SK-N-SH (cell line): ENCODE measurements around the gene RPS6KA5. TPM values are rescaled to one million over a fixed set of nuclear protein-coding genes. Genes with fewer than 3 reads are reported as not detected.
"Not testable (repeated sequence)": the region's sequence is repeated elsewhere in the genome, so short reads cannot be mapped to it uniquely, and the experiment has no call there.

ENCODE experiments used
- CTCF ChIA-PET: fragments of 300-600, 350-600 bp; formaldehyde crosslinking; extraction: SDS; loops from one replicate; lab custom pipeline; 2021; lab: Yijun Ruan, JAX
- POLR2A ChIA-PET: fragments of 350-600 bp; sonication (Branson Sonifier 250); formaldehyde crosslinking; extraction: SDS; loops from one replicate; lab custom pipeline; 2020; ENCODE audit warnings: antibody characterized with exemption, inconsistent platforms; lab: Yijun Ruan, JAX
- DNase-seq: peaks from one replicate; pipeline ENCODE4 v3.0.0; 2012
- H2AFZ ChIP-seq: fragments of 200-600 bp; sonication (generic); 2 replicates; pipeline ENCODE4 v1.8.1; 2016; ENCODE audit warnings: antibody characterized with exemption, mild to moderate bottlenecking, low read depth
- H3F3A ChIP-seq: fragments of 200-600 bp; sonication (generic); replicated peaks from 2 replicates; pipeline ENCODE3; 2016; ENCODE audit warnings: antibody characterized with exemption, mild to moderate bottlenecking; ENCODE audit not compliant: insufficient read depth
- H3K27ac ChIP-seq, 2 experiments: fragments of 200-500 bp in 1 of 2; fragments of 200-600 bp in 1 of 2; sonication (Bioruptor generic) in 1 of 2; sonication (generic), shearing (Covaris generic) in 1 of 2; 2 replicates each; pipeline versions ENCODE4 v1.5.1 to v1.6.1; 2014 to 2016; ENCODE audit warnings: low read depth in 2 of 2, inconsistent platforms in 1 of 2, low read length in 1 of 2, mild to moderate bottlenecking in 1 of 2, mixed read lengths in 1 of 2
- H3K27me3 ChIP-seq: fragments of 200-600 bp; sonication (generic), shearing (Covaris generic); 2 replicates; pipeline ENCODE4 v1.6.1; 2016; ENCODE audit warnings: mixed run types; ENCODE audit not compliant: insufficient read depth
- H3K36me3 ChIP-seq, 2 experiments: fragments of 200-500 bp in 1 of 2; fragments of 200-600 bp in 1 of 2; sonication (Bioruptor generic) in 1 of 2; sonication (generic) in 1 of 2; replicated peaks in 1 of 2; 2 replicates each; pipeline versions ENCODE3 to v1.5.1; 2014 to 2016; ENCODE audit warnings: low read length in 1 of 2, mild to moderate bottlenecking in 1 of 2; ENCODE audit not compliant: insufficient read depth in 2 of 2, control insufficient read depth in 1 of 2
- H3K4me1 ChIP-seq, 2 experiments: fragments of 200-500 bp in 1 of 2; fragments of 200-600 bp in 1 of 2; sonication (Bioruptor generic) in 1 of 2; sonication (generic), shearing (Covaris generic) in 1 of 2; 2 replicates each; pipeline versions ENCODE4 v1.5.1 to v1.6.1; 2014 to 2016; ENCODE audit warnings: low read depth in 1 of 2, low read length in 1 of 2, mixed run types in 1 of 2; ENCODE audit not compliant: insufficient read depth in 2 of 2, control insufficient read depth in 1 of 2
- H3K4me2 ChIP-seq: fragments of 200-600 bp; sonication (generic), shearing (Covaris generic); 2 replicates; pipeline ENCODE4 v1.6.1; 2017; ENCODE audit warnings: mixed run types
- H3K4me3 ChIP-seq, 2 experiments: fragments of 200-500 bp in 1 of 2; fragments of 200-600 bp in 1 of 2; sonication (Bioruptor generic) in 1 of 2; sonication (generic), shearing (Covaris generic) in 1 of 2; 2 replicates each; pipeline versions ENCODE4 v1.5.1 to v1.8.1; 2014 to 2016; ENCODE audit warnings: low read depth in 2 of 2, inconsistent platforms in 1 of 2, low read length in 1 of 2, mild to moderate bottlenecking in 1 of 2, mixed read lengths in 1 of 2, moderate library complexity in 1 of 2
- H3K79me2 ChIP-seq: fragments of 200-600 bp; sonication (generic); 2 replicates; pipeline ENCODE4 v1.8.1; 2017; ENCODE audit warnings: mild to moderate bottlenecking; ENCODE audit not compliant: insufficient read depth
- H3K9ac ChIP-seq: fragments of 200-600 bp; sonication (generic); 2 replicates; pipeline ENCODE4 v1.6.1; 2017; ENCODE audit warnings: mixed run types
- H3K9me2 ChIP-seq: fragments of 200-600 bp; sonication (generic); 2 replicates; pipeline ENCODE4 v1.6.1; 2017; ENCODE audit warnings: mixed run types
- H3K9me3 ChIP-seq: fragments of 200-600 bp; sonication (generic); 2 replicates; pipeline ENCODE4 v1.6.1; 2017; ENCODE audit warnings: mixed run types, mild to moderate bottlenecking, moderate library complexity
- H4K20me1 ChIP-seq: fragments of 200-600 bp; sonication (generic); 2 replicates; pipeline ENCODE4 v1.6.1; 2017; ENCODE audit warnings: mild to moderate bottlenecking, mixed run types; ENCODE audit not compliant: insufficient read depth
- CHD2 ChIP-seq: fragments of 150-350 bp; IDR thresholded peaks from 2 replicates; pipeline ENCODE4 v1.6.1; 2018; ENCODE audit warnings: low read length; ENCODE audit not compliant: partially characterized antibody
- FOSL2 ChIP-seq: IDR thresholded peaks from 2 replicates; pipeline ENCODE4 v1.4.0; 2012; ENCODE audit warnings: low read depth, mild to moderate bottlenecking, moderate library complexity, borderline replicate concordance
- IRF3 ChIP-seq: fragments of 150-350 bp; IDR thresholded peaks from 2 replicates; pipeline ENCODE4 v1.6.1; 2016; ENCODE audit warnings: mild to moderate bottlenecking, low read depth, low read length
- JUND ChIP-seq: IDR thresholded peaks from 2 replicates; pipeline ENCODE4 v1.4.0; 2012
- MXI1 ChIP-seq: IDR thresholded peaks from 2 replicates; pipeline ENCODE4 v1.6.1; 2012; ENCODE audit warnings: mild to moderate bottlenecking, low read depth, low read length, improper control_type of control experiment
- NFIC ChIP-seq: IDR thresholded peaks from 2 replicates; pipeline ENCODE4 v1.4.0; 2012; ENCODE audit warnings: borderline replicate concordance
- RCOR1 ChIP-seq: fragments of 150-350 bp; IDR thresholded peaks from 2 replicates; pipeline ENCODE4 v1.6.1; 2017; ENCODE audit warnings: antibody characterized with exemption, low read length
- RFX5 ChIP-seq: IDR thresholded peaks from 2 replicates; pipeline ENCODE4 v1.6.1; 2012; ENCODE audit warnings: mild to moderate bottlenecking, improper control_type of control experiment, low read length
- RXRA ChIP-seq: IDR thresholded peaks from 2 replicates; pipeline ENCODE4 v1.4.0; 2012; ENCODE audit warnings: low read depth, mild to moderate bottlenecking, borderline replicate concordance
- SIN3A ChIP-seq: IDR thresholded peaks from 2 replicates; pipeline ENCODE4 v1.6.1; 2012; ENCODE audit warnings: low read depth, mild to moderate bottlenecking, low read length, moderate library complexity, borderline replicate concordance
- SMC3 ChIP-seq: IDR thresholded peaks from 2 replicates; pipeline ENCODE4 v1.6.1; 2012; ENCODE audit warnings: low read depth, low read length, improper control_type of control experiment
- TAF1 ChIP-seq: IDR thresholded peaks from 2 replicates; pipeline ENCODE4 v1.6.1; 2012; ENCODE audit warnings: low read depth, mild to moderate bottlenecking, low read length, moderate library complexity, borderline replicate concordance
- WGBS: methylation state at CpG from one replicate; pipeline ENCODE4 v1.1.6; 2017; ENCODE audit warnings: low lambda C conversion rate; 5-methylcytosine and 5-hydroxymethylcytosine counted together
- polyA plus RNA-seq, 3 experiments: library from polyadenylated mRNA; depleted of rRNA; stranded (reverse); fragments of >200 nt; gene quantifications; 2 replicates each; pipeline ENCODE4 v1.2.3, GENCODE V29; 2012
- TF ChIP-seq, protein P1 (sequence below): fragments of 150-350 bp; IDR thresholded peaks from 2 replicates; pipeline ENCODE4 v1.6.1; 2017; ENCODE audit warnings: antibody characterized with exemption, low read length, low read depth, borderline replicate concordance
- TF ChIP-seq, protein P2 (sequence below): IDR thresholded peaks from 2 replicates; pipeline ENCODE4 v1.4.0; 2012; ENCODE audit warnings: low read depth

RPS6KA5 gene
- polyA plus RNA-seq, 1 of the 3 experiments (the other 2 are of a cell fraction): 0.67 TPM

DNA sequence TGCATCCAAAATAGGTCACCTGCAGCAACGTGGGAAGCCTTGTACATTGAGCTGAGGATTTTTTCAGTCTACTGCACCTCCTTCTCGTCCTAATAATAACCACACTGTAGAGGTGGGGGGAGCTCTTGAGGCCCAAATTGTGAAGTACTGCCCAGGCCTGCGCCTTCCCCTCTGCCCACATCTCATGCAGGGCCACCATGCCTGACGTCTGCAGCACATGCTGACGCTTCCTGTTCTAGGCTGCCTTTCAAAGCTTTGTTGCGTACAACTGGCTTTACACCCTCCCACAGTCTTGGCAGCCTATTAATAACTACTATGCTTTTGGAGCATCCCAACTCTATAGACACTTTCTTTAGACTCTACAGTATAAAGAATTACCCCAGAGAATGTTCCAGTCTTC lies 217.7 kb downstream of the RPS6KA5 start (continued):
- TF ChIP-seq, protein P1, sequence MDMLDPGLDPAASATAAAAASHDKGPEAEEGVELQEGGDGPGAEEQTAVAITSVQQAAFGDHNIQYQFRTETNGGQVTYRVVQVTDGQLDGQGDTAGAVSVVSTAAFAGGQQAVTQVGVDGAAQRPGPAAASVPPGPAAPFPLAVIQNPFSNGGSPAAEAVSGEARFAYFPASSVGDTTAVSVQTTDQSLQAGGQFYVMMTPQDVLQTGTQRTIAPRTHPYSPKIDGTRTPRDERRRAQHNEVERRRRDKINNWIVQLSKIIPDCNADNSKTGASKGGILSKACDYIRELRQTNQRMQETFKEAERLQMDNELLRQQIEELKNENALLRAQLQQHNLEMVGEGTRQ: no peak

DNA sequence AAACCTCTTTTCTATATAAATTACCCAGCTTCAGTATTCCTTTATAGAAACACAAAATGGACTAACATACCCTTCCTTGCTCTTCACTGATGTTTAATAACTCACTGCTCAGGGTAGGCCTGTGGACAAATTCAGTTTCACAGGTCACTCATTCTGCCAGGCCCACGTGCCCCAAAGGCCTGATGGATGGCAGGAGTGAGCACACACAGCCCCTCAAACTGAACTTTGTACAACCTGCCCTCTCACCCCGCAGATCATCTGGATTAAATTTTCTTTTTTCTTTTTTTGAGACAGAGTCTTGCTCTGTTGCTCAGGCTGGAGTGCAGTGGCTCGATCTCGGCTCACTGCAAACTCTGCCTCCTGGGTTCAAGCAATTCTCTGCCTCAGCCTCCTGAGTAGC lies 219.8 kb downstream of the RPS6KA5 start:
- H3K9me3 ChIP-seq, H3K27me3 ChIP-seq, H3F3A ChIP-seq, H2AFZ ChIP-seq, DNase-seq, H3K27ac ChIP-seq, H3K9me2 ChIP-seq, H3K36me3 ChIP-seq, H4K20me1 ChIP-seq, H3K79me2 ChIP-seq, H3K4me1 ChIP-seq, H3K4me3 ChIP-seq, CTCF ChIA-PET, H3K4me2 ChIP-seq, H3K9ac ChIP-seq, POLR2A ChIA-PET: not testable (repeated sequence)
- WGBS: 82% methylated on average over 4 of the region's 4 CpGs

- Histone ChIP-seq H3K4me2 (no peak overlapping the region), H3F3A (no peaks in the 10 kb centered on the region), H3K4me3 (no peak overlapping the region), H3K4me1 (peaks cover 0 to 4% of the 10 kb centered on the region in 2 experiments; a peak in 1 of 4 replicates), H3K27ac (no peak overlapping the region), H3K9me2 (no peaks in the 10 kb centered on the region), H3K79me2 (no peaks in the 10 kb centered on the region), H4K20me1 (no peaks in the 10 kb centered on the region), H3K27me3 (no peaks in the 10 kb centered on the region), H3K36me3 (no peaks in the 10 kb centered on the region), H3K9ac (no peak overlapping the region), H2AFZ (no peak overlapping the region), H3K9me3 (no peaks in the 10 kb centered on the region)
- no peak for DNase-seq
- TF ChIP-seq SIN3A: no peak
- no peak for TF ChIP-seq MXI1
- no peak for TF ChIP-seq RCOR1
- no peak for TF ChIP-seq JUND
- CTCF ChIA-PET: no interaction called here
- 71% methylated on average over 3 of the region's 3 CpGs for WGBS
- POLR2A ChIA-PET: no interaction called here
These were observed 220.6 kb downstream of the RPS6KA5 start for GRCh38 chr14:90839889-90840266.

GRCh38 chr14:90839024-90839888 lies 221.2 kb downstream of the RPS6KA5 start:
- POLR2A ChIA-PET: no interaction called here
- no peak for TF ChIP-seq SMC3
- TF ChIP-seq FOSL2: no peak
- no peak for TF ChIP-seq NFIC
- TF ChIP-seq JUND: no peak
- TF ChIP-seq, protein P2, sequence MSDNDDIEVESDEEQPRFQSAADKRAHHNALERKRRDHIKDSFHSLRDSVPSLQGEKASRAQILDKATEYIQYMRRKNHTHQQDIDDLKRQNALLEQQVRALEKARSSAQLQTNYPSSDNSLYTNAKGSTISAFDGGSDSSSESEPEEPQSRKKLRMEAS: no peak
- TF ChIP-seq RXRA: no peak
- no peak for TF ChIP-seq SIN3A
- no peak for TF ChIP-seq RFX5
- TF ChIP-seq, protein P1: no peak
- no peak for TF ChIP-seq CHD2
- no peak for TF ChIP-seq TAF1
- TF ChIP-seq IRF3: no peak
- no peak for TF ChIP-seq RCOR1

More at GRCh38 chr14:90839024-90839888, 221.2 kb downstream of the RPS6KA5 start:
- WGBS: 84% methylated on average over 10 of the region's 10 CpGs
- H3K27ac ChIP-seq: no peak overlapping the region
- no peak overlapping the region for H3K4me3 ChIP-seq
- no peaks in the 10 kb centered on the region for H3K79me2 ChIP-seq
- no peaks in the 10 kb centered on the region for H3K27me3 ChIP-seq
- H3K9me2 ChIP-seq: no peaks in the 10 kb centered on the region
- no peak overlapping the region for H2AFZ ChIP-seq
- H3K4me1 ChIP-seq: peaks cover 0 to 4% of the 10 kb centered on the region in 2 experiments; a peak in 1 of 4 replicates
- CTCF ChIA-PET: no interaction called here
- no peak overlapping the region for H3K9ac ChIP-seq
- H4K20me1 ChIP-seq: no peaks in the 10 kb centered on the region
- no peaks in the 10 kb centered on the region for H3K9me3 ChIP-seq
- H3K4me2 ChIP-seq: no peak overlapping the region
- H3K36me3 ChIP-seq: no peaks in the 10 kb centered on the region
- no peak for DNase-seq
- H3F3A ChIP-seq: no peaks in the 10 kb centered on the region
